Measurements from ENCODE around the gene CADPS.

DNA sequence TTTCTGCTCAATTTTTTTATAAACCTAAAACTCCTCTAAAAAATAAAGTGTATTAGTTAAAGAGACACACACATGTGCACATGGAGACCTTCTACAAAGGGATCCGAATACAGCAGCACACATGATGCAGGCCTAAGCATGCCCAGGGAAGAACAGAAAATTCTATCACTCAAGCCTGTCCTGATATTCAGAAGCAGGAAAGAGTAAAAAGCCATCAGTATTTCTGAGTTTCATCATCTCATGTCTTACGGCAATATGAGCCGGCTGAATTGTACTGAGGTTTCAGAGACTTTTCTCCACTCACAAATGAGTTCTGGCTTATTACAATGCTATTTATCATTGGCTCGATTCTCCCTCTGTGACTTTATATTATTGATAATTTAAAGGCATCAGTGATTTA is 97.5 kb downstream of the CADPS start:
- TF ChIP-seq GATA3 (IDR thresholded peaks at IDR 0.05; ENCODE audit: low read depth, low read length) (no peak), GATA2 (IDR thresholded peaks at IDR 0.05; ENCODE audit: low read depth, low read length) (no peak)

Measured in SH-SY5Y (cell line).